HTERT RPE-1 (cell line): ENCODE results near the gene SQOR.

Source experiments
- in situ Hi-C: fragments of 300-500 bp; cut with MboI; formaldehyde crosslinking; loops from 4 replicates; pipeline ENCODE4 v1.14.3; 2020; ENCODE audit warnings: low sequenced_read_pairs

The SQOR gene

GRCh38 chr15:45657764-45658545, 23.1 kb downstream of the SQOR start:
- in situ Hi-C loops = no loop called here

- in situ Hi-C loops = no loop called here
Measured at GRCh38 chr15:45660231-45660979, 25.6 kb downstream of the SQOR start.

GRCh38 chr15:45662375-45662774, 27.5 kb downstream of the SQOR start:
- in situ Hi-C loops = no loop called here

- in situ Hi-C loops = no loop called here
Measured at GRCh38 chr15:45664451-45664850, 29.6 kb downstream of the SQOR start.

- in situ Hi-C loops = no loop called here
Measured at GRCh38 chr15:45665261-45665660, 30.4 kb downstream of the SQOR start.

GRCh38 chr15:45666119-45666875, 31.5 kb downstream of the SQOR start:
- in situ Hi-C loops = no loop called here

GRCh38 chr15:45667002-45667401, 32.2 kb downstream of the SQOR start:
- in situ Hi-C loops = no loop called here

- in situ Hi-C loops = no loop called here
Measured at GRCh38 chr15:45668386-45668785, 33.6 kb downstream of the SQOR start.

- in situ Hi-C loops = no loop called here
Measured at GRCh38 chr15:45669422-45669821, 34.6 kb downstream of the SQOR start.

GRCh38 chr15:45670091-45670490, 35.3 kb downstream of the SQOR start:
- in situ Hi-C loops = no loop called here

GRCh38 chr15:45670511-45670910, 35.7 kb downstream of the SQOR start:
- in situ Hi-C loops = no loop called here

GRCh38 chr15:45674677-45675076, 39.8 kb downstream of the SQOR start:
- in situ Hi-C loops = no loop called here

- in situ Hi-C loops = no loop called here
Measured at GRCh38 chr15:45677797-45678196, 43.0 kb downstream of the SQOR start.

- in situ Hi-C loops = no loop called here
Measured at GRCh38 chr15:45678459-45679178, 43.8 kb downstream of the SQOR start.

GRCh38 chr15:45684533-45684932, 49.7 kb downstream of the SQOR start:
- in situ Hi-C loops = no loop called here

GRCh38 chr15:45689616-45690015, 54.8 kb downstream of the SQOR start:
- in situ Hi-C loops = no loop called here

GRCh38 chr15:45690581-45691260, 55.9 kb downstream of the SQOR start:
- in situ Hi-C loops = no loop called here

- in situ Hi-C loops = no loop called here
Measured at GRCh38 chr15:45701108-45701507, 66.3 kb downstream of the SQOR start.

GRCh38 chr15:45702041-45702440, 67.2 kb downstream of the SQOR start:
- in situ Hi-C loops = no loop called here

- in situ Hi-C loops = no loop called here
Measured at GRCh38 chr15:45703670-45704328, 69.0 kb downstream of the SQOR start.
